GM23338 (cell line): ENCODE measurements around the gene TTC28. TPM values are rescaled to one million over a fixed set of nuclear protein-coding genes. Genes with fewer than 3 reads are reported as not detected.

Experiments used
- ATAC-seq: fragments of 200-7000 bp; cut with Tn5 transposase; 3 replicates; pipeline ENCODE4 v1.9.1; 2020
- DNase-seq: peaks from one replicate; pipeline ENCODE4 v3.0.0-alpha.2; 2015; ENCODE audit warnings: low spot score
- H2AFZ ChIP-seq: fragments of 200-600 bp; sonication (generic); 2 replicates; pipeline ENCODE4 v1.8.0; 2016; ENCODE audit warnings: antibody characterized with exemption, mild to moderate bottlenecking, moderate library complexity
- H3F3A ChIP-seq: fragments of 200-600 bp; sonication (generic); replicated peaks from 2 replicates; pipeline ENCODE4 v1.8.0; 2017; ENCODE audit warnings: antibody characterized with exemption, mixed run types, low read depth
- H3K27ac ChIP-seq: fragments of 200-600 bp; sonication (generic); 2 replicates; pipeline ENCODE4 v1.6.1; 2016; ENCODE audit warnings: low read depth
- H3K27me3 ChIP-seq: fragments of 200-600 bp; sonication (generic); 2 replicates; pipeline ENCODE4 v1.8.0; 2016; ENCODE audit warnings: mild to moderate bottlenecking, mixed run types, moderate library complexity; ENCODE audit not compliant: insufficient read depth
- H3K36me3 ChIP-seq: fragments of 200-600 bp; sonication (generic); 2 replicates; pipeline ENCODE4 v1.8.0; 2016; ENCODE audit warnings: mild to moderate bottlenecking; ENCODE audit not compliant: insufficient read depth
- H3K4me1 ChIP-seq: fragments of 200-600 bp; sonication (generic); 2 replicates; pipeline ENCODE4 v1.8.0; 2016; ENCODE audit warnings: mild to moderate bottlenecking, moderate library complexity; ENCODE audit not compliant: insufficient read depth
- H3K4me2 ChIP-seq: fragments of 200-600 bp; sonication (generic); 2 replicates; pipeline ENCODE4 v1.7.1; 2017; ENCODE audit warnings: mixed run types
- H3K4me3 ChIP-seq: fragments of 200-600 bp; sonication (generic); 2 replicates; pipeline ENCODE4 v1.6.1; 2016; ENCODE audit warnings: mixed run types
- H3K79me2 ChIP-seq: fragments of 200-600 bp; sonication (generic); replicated peaks from 2 replicates; pipeline ENCODE4 v1.8.0; 2017; ENCODE audit warnings: mild to moderate bottlenecking; ENCODE audit not compliant: insufficient read depth
- H3K9me2 ChIP-seq: fragments of 200-600 bp; sonication (generic); 2 replicates; pipeline ENCODE4 v1.8.0; 2017; ENCODE audit not compliant: insufficient read depth
- H4K20me1 ChIP-seq: fragments of 200-600 bp; sonication (generic); replicated peaks from 2 replicates; pipeline ENCODE4 v1.8.0; 2017; ENCODE audit warnings: mild to moderate bottlenecking; ENCODE audit not compliant: insufficient read depth
- H3K27ac Mint-ChIP-seq: 2 replicates; pipeline ENCODE4 v1.8.0; 2020; ENCODE audit warnings: inconsistent platforms, mild to moderate bottlenecking, moderate library complexity, mixed read lengths
- H3K27me3 Mint-ChIP-seq: 3 replicates; pipeline ENCODE4 v1.8.0; 2022; ENCODE audit warnings: low read depth, mild to moderate bottlenecking, moderate library complexity, mixed read lengths, inconsistent platforms; ENCODE audit not compliant: insufficient read depth, poor library complexity
- H3K36me3 Mint-ChIP-seq: 3 replicates; pipeline ENCODE4 v1.8.0; 2021; ENCODE audit warnings: low read depth, mild to moderate bottlenecking, inconsistent platforms, moderate library complexity, mixed read lengths
- H3K4me1 Mint-ChIP-seq: 3 replicates; pipeline ENCODE4 v1.8.0; 2020; ENCODE audit warnings: mild to moderate bottlenecking, inconsistent platforms, mixed read lengths
- H3K4me3 Mint-ChIP-seq: 3 replicates; pipeline ENCODE4 v1.8.0; 2021; ENCODE audit warnings: moderate library complexity, mild to moderate bottlenecking, inconsistent platforms, mixed read lengths
- H3K9me3 Mint-ChIP-seq: 3 replicates; pipeline ENCODE4 v1.8.0; 2020; ENCODE audit warnings: moderate library complexity, mild to moderate bottlenecking, inconsistent platforms, mixed read lengths
- CTCF ChIP-seq, 2 experiments: fragments of 200-600 bp in 1 of 2; sonication (generic) in 1 of 2; conservative IDR thresholded peaks; 2 replicates each; pipeline versions ENCODE4 v1.5.1 to v1.6.1; 2016 to 2017; ENCODE audit warnings: antibody characterized with exemption in 2 of 2, low read depth in 2 of 2, mild to moderate bottlenecking in 2 of 2, moderate library complexity in 1 of 2
- EZH2 ChIP-seq: fragments of 200-600 bp; sonication (generic); IDR thresholded peaks from one replicate; pipeline ENCODE4 v1.8.0; 2017; ENCODE audit warnings: antibody characterized with exemption, mild to moderate bottlenecking, low read depth; ENCODE audit not compliant: unreplicated experiment
- EZH2phosphoT487 ChIP-seq: fragments of 200-600 bp; sonication (generic); IDR thresholded peaks from one replicate; pipeline ENCODE4 v1.8.1; 2018; ENCODE audit warnings: antibody characterized with exemption; ENCODE audit not compliant: unreplicated experiment
- JUNB ChIP-seq: IDR thresholded peaks from one replicate; pipeline ENCODE4 v1.6.1; 2016; ENCODE audit warnings: antibody characterized with exemption; ENCODE audit not compliant: unreplicated experiment
- NANOG ChIP-seq: IDR thresholded peaks from 2 replicates; pipeline ENCODE4 v1.6.1; 2016; ENCODE audit warnings: antibody characterized with exemption, borderline replicate concordance
- POLR2AphosphoS5 ChIP-seq: IDR thresholded peaks from 2 replicates; pipeline ENCODE4 v1.6.1; 2016; ENCODE audit warnings: antibody characterized with exemption, low read depth
- STAT1 ChIP-seq: IDR thresholded peaks from one replicate; pipeline ENCODE4 v1.6.1; 2016; ENCODE audit warnings: antibody characterized with exemption; ENCODE audit not compliant: unreplicated experiment
- ZNF114 ChIP-seq: fragments of 250-450 bp; sonication (Bioruptor Pico); IDR thresholded peaks from 2 replicates; pipeline ENCODE4 v1.5.0; 2020; ENCODE audit warnings: mild to moderate bottlenecking, moderate library complexity
- ZNF331 ChIP-seq: fragments of 250-450 bp; sonication (Bioruptor Pico); IDR thresholded peaks from 2 replicates; pipeline ENCODE4 v1.5.0; 2020; ENCODE audit warnings: low read depth, mild to moderate bottlenecking, moderate library complexity
- ZNF462 ChIP-seq: fragments of 250-450 bp; sonication (Bioruptor Pico); IDR thresholded peaks from 2 replicates; pipeline ENCODE4 v1.5.0; 2020; ENCODE audit warnings: mild to moderate bottlenecking, moderate library complexity
- polyA plus RNA-seq: library from polyadenylated mRNA; unstranded; fragments of >200 nt; fragmentation: Nextera tagmentation; extraction: Ambion mirVana; gene quantifications from 2 replicates; pipeline ENCODE4 v1.2.1, GENCODE V29; 2016
- total RNA-seq: library from RNA; depleted of rRNA; stranded (reverse); fragments of >200 nt; shearing (Covaris generic); gene quantifications from 2 replicates; pipeline ENCODE4 v1.2.3, GENCODE V29; 2014

The TTC28 gene
- total and polyA plus RNA-seq, 2 experiments from 2014 or later = 4.5 to 16.1 TPM

GRCh38 chr22:28116219-28116673, 563.4 kb downstream of the TTC28 start (continued):
- TF ChIP-seq ZNF462 (CRISPR knock-in tag) = no peak

GRCh38 chr22:28115426-28115825, 564.2 kb downstream of the TTC28 start:
- H3K36me3 Mint-ChIP-seq = no peaks in the 10 kb centered on the region
- Histone ChIP-seq H3K27ac (no peak overlapping the region), H2AFZ (no peak overlapping the region), H3F3A (no peaks in the 10 kb centered on the region), H3K79me2 (no peaks in the 10 kb centered on the region), H3K4me1 (peaks cover 10% of the 10 kb centered on the region; the same call in 1 of the 2 replicates), H3K27me3 (no peaks in the 10 kb centered on the region), H4K20me1 (no peaks in the 10 kb centered on the region), H3K36me3 (no peaks in the 10 kb centered on the region), H3K9me2 (no peaks in the 10 kb centered on the region), H3K4me3 (no peak overlapping the region), H3K4me2 (no peak overlapping the region)
- peaks cover 3% of the 10 kb centered on the region for H3K27me3 Mint-ChIP-seq
- no peak overlapping the region for H3K27ac Mint-ChIP-seq
- H3K9me3 Mint-ChIP-seq = no peaks in the 10 kb centered on the region; the same call in 2 of the 3 replicates
- ATAC-seq (no peak), DNase-seq (no peak)
- H3K4me3 Mint-ChIP-seq = no peak overlapping the region
- peaks cover 24% of the 10 kb centered on the region for H3K4me1 Mint-ChIP-seq
- TF ChIP-seq EZH2phosphoT487 = no peak
- no peak for TF ChIP-seq EZH2
- TF ChIP-seq ZNF114 (CRISPR knock-in tag) = no peak
- no peak for TF ChIP-seq ZNF331 (CRISPR knock-in tag)
- no peak for TF ChIP-seq JUNB
- no peak for TF ChIP-seq NANOG
- no peak for TF ChIP-seq CTCF (conservative IDR thresholded peaks at IDR 0.05; ENCODE audit: low read depth in 2 of 2)
- no peak for TF ChIP-seq STAT1
- TF ChIP-seq POLR2AphosphoS5 = no peak
